ENCODE data around the gene GPC6.

GPC6 gene

GRCh38 chr13:93289842-93290241, 63.2 kb downstream of the GPC6 start:
- DNase-seq, result no peak
- CTCF ChIA-PET, result no interaction called here
- H3K4me3 ChIP-seq (ENCODE audit: control insufficient read depth in 1 of 7, extremely low read depth in 1 of 7, insufficient read depth in 4 of 7, low read depth in 2 of 7, low read length in 6 of 7), result no peak overlapping the region
- no peaks in the 10 kb centered on the region for H3K4me1 ChIP-seq (ENCODE audit: control extremely low read depth in 1 of 4, control insufficient read depth in 4 of 4, insufficient read depth in 4 of 4, low read length in 3 of 4)
- no peaks in the 10 kb centered on the region for H3K36me3 ChIP-seq (ENCODE audit: control insufficient read depth in 4 of 4, insufficient read depth in 4 of 4, low read length in 3 of 4)
- no peaks in the 10 kb centered on the region for H3K27me3 ChIP-seq (replicated peaks in 2 of 5; ENCODE audit: control insufficient read depth in 4 of 5, insufficient read depth in 5 of 5, low read length in 4 of 5)
- POLR2A ChIA-PET, result no interaction called here
- no peaks in the 10 kb centered on the region for H3K9me3 ChIP-seq (ENCODE audit: control extremely low read depth in 1 of 5, control insufficient read depth in 4 of 5, insufficient read depth in 2 of 5, low read depth in 1 of 5, low read length in 4 of 5)
- no peak overlapping the region for H3K27ac ChIP-seq (ENCODE audit: insufficient read depth in 1 of 2, low read depth in 1 of 2, low read length in 2 of 2, poor library complexity in 1 of 2, severe bottlenecking in 2 of 2)
- 100% methylated on average over 1 of the region's 1 CpG for WGBS (ENCODE audit: insufficient coverage)

- CTCF ChIA-PET, result no interaction called here
- Histone ChIP-seq H3K36me3 (ENCODE audit: control insufficient read depth in 4 of 4, insufficient read depth in 4 of 4, low read length in 3 of 4) (no peaks in the 10 kb centered on the region), H3K4me3 (ENCODE audit: control insufficient read depth in 1 of 7, extremely low read depth in 1 of 7, insufficient read depth in 4 of 7, low read depth in 2 of 7, low read length in 6 of 7) (no peak overlapping the region), H3K9me3 (ENCODE audit: control extremely low read depth in 1 of 5, control insufficient read depth in 4 of 5, insufficient read depth in 2 of 5, low read depth in 1 of 5, low read length in 4 of 5) (no peaks in the 10 kb centered on the region), H3K27me3 (replicated peaks in 2 of 5; ENCODE audit: control insufficient read depth in 4 of 5, insufficient read depth in 5 of 5, low read length in 4 of 5) (no peaks in the 10 kb centered on the region), H3K27ac (ENCODE audit: insufficient read depth in 1 of 2, low read depth in 1 of 2, low read length in 2 of 2, poor library complexity in 1 of 2, severe bottlenecking in 2 of 2) (no peak overlapping the region), H3K4me1 (ENCODE audit: control extremely low read depth in 1 of 4, control insufficient read depth in 4 of 4, insufficient read depth in 4 of 4, low read length in 3 of 4) (no peaks in the 10 kb centered on the region)
- POLR2A ChIA-PET, result no interaction called here
- no peak for DNase-seq
Observed at GRCh38 chr13:93290503-93290902, 63.9 kb downstream of the GPC6 start.

GRCh38 chr13:93292366-93292765, 65.8 kb downstream of the GPC6 start:
- no peak overlapping the region for H3K4me3 ChIP-seq (ENCODE audit: control insufficient read depth in 1 of 7, extremely low read depth in 1 of 7, insufficient read depth in 4 of 7, low read depth in 2 of 7, low read length in 6 of 7)
- no CpG with 5 or more reads among the region's 1 CpG for WGBS (ENCODE audit: insufficient coverage)

GRCh38 chr13:93293710-93294109, 67.1 kb downstream of the GPC6 start:
- Histone ChIP-seq H3K27ac (ENCODE audit: insufficient read depth in 1 of 2, low read depth in 1 of 2, low read length in 2 of 2, poor library complexity in 1 of 2, severe bottlenecking in 2 of 2) (no peak overlapping the region), H3K4me3 (ENCODE audit: control insufficient read depth in 1 of 7, extremely low read depth in 1 of 7, insufficient read depth in 4 of 7, low read depth in 2 of 7, low read length in 6 of 7) (no peak overlapping the region), H3K36me3 (ENCODE audit: control insufficient read depth in 4 of 4, insufficient read depth in 4 of 4, low read length in 3 of 4) (no peaks in the 10 kb centered on the region), H3K4me1 (ENCODE audit: control extremely low read depth in 1 of 4, control insufficient read depth in 4 of 4, insufficient read depth in 4 of 4, low read length in 3 of 4) (no peaks in the 10 kb centered on the region), H3K27me3 (replicated peaks in 2 of 5; ENCODE audit: control insufficient read depth in 4 of 5, insufficient read depth in 5 of 5, low read length in 4 of 5) (no peaks in the 10 kb centered on the region), H3K9me3 (ENCODE audit: control extremely low read depth in 1 of 5, control insufficient read depth in 4 of 5, insufficient read depth in 2 of 5, low read depth in 1 of 5, low read length in 4 of 5) (no peaks in the 10 kb centered on the region)
- no CpG with 5 or more reads among the region's 1 CpG for WGBS (ENCODE audit: insufficient coverage)
- ChIA-PET POLR2A (interaction anchor here (0.6 kb wide), 1 partner anchor 41 kb away, joined by 3 read pairs; no protein-coding TSS in a partner anchor), CTCF (no interaction called here)
- no peak for DNase-seq

More at GRCh38 chr13:93292366-93292765, 65.8 kb downstream of the GPC6 start:
- H3K27ac ChIP-seq (ENCODE audit: insufficient read depth in 1 of 2, low read depth in 1 of 2, low read length in 2 of 2, poor library complexity in 1 of 2, severe bottlenecking in 2 of 2), result no peak overlapping the region
- no peaks in the 10 kb centered on the region for H3K9me3 ChIP-seq (ENCODE audit: control extremely low read depth in 1 of 5, control insufficient read depth in 4 of 5, insufficient read depth in 2 of 5, low read depth in 1 of 5, low read length in 4 of 5)
- H3K4me1 ChIP-seq (ENCODE audit: control extremely low read depth in 1 of 4, control insufficient read depth in 4 of 4, insufficient read depth in 4 of 4, low read length in 3 of 4), result no peaks in the 10 kb centered on the region
- ChIA-PET POLR2A (no interaction called here), CTCF (no interaction called here)
- no peaks in the 10 kb centered on the region for H3K27me3 ChIP-seq (replicated peaks in 2 of 5; ENCODE audit: control insufficient read depth in 4 of 5, insufficient read depth in 5 of 5, low read length in 4 of 5)
- DNase-seq, result no peak
- no peaks in the 10 kb centered on the region for H3K36me3 ChIP-seq (ENCODE audit: control insufficient read depth in 4 of 4, insufficient read depth in 4 of 4, low read length in 3 of 4)

- POLR2A ChIA-PET, result no interaction called here
- Histone ChIP-seq H3K36me3 (ENCODE audit: control insufficient read depth in 4 of 4, insufficient read depth in 4 of 4, low read length in 3 of 4) (no peaks in the 10 kb centered on the region), H3K9me3 (ENCODE audit: control extremely low read depth in 1 of 5, control insufficient read depth in 4 of 5, insufficient read depth in 2 of 5, low read depth in 1 of 5, low read length in 4 of 5) (peaks cover 0 to 1% (median 0%) of the 10 kb centered on the region in 5 experiments), H3K27ac (ENCODE audit: insufficient read depth in 1 of 2, low read depth in 1 of 2, low read length in 2 of 2, poor library complexity in 1 of 2, severe bottlenecking in 2 of 2) (no peak overlapping the region), H3K4me3 (ENCODE audit: control insufficient read depth in 1 of 7, extremely low read depth in 1 of 7, insufficient read depth in 4 of 7, low read depth in 2 of 7, low read length in 6 of 7) (no peak overlapping the region), H3K4me1 (ENCODE audit: control extremely low read depth in 1 of 4, control insufficient read depth in 4 of 4, insufficient read depth in 4 of 4, low read length in 3 of 4) (no peaks in the 10 kb centered on the region), H3K27me3 (replicated peaks in 2 of 5; ENCODE audit: control insufficient read depth in 4 of 5, insufficient read depth in 5 of 5, low read length in 4 of 5) (no peaks in the 10 kb centered on the region)
- 100% methylated on average over 2 of the region's 2 CpGs for WGBS (ENCODE audit: insufficient coverage)
- CTCF ChIA-PET, result no interaction called here
- DNase-seq, result no peak
Observed at GRCh38 chr13:93296584-93296983, 70.0 kb downstream of the GPC6 start.

- Histone ChIP-seq H3K27me3 (replicated peaks in 2 of 5; ENCODE audit: control insufficient read depth in 4 of 5, insufficient read depth in 5 of 5, low read length in 4 of 5) (no peaks in the 10 kb centered on the region), H3K27ac (ENCODE audit: insufficient read depth in 1 of 2, low read depth in 1 of 2, low read length in 2 of 2, poor library complexity in 1 of 2, severe bottlenecking in 2 of 2) (no peak overlapping the region), H3K4me1 (ENCODE audit: control extremely low read depth in 1 of 4, control insufficient read depth in 4 of 4, insufficient read depth in 4 of 4, low read length in 3 of 4) (no peaks in the 10 kb centered on the region), H3K4me3 (ENCODE audit: control insufficient read depth in 1 of 7, extremely low read depth in 1 of 7, insufficient read depth in 4 of 7, low read depth in 2 of 7, low read length in 6 of 7) (no peak overlapping the region), H3K9me3 (ENCODE audit: control extremely low read depth in 1 of 5, control insufficient read depth in 4 of 5, insufficient read depth in 2 of 5, low read depth in 1 of 5, low read length in 4 of 5) (peaks cover 0 to 1% (median 0%) of the 10 kb centered on the region in 5 experiments), H3K36me3 (ENCODE audit: control insufficient read depth in 4 of 4, insufficient read depth in 4 of 4, low read length in 3 of 4) (no peaks in the 10 kb centered on the region)
- WGBS (ENCODE audit: insufficient coverage), result 89% methylated on average over 3 of the region's 4 CpGs
- DNase-seq, result no peak
- ChIA-PET POLR2A (no interaction called here), CTCF (no interaction called here)
Observed at GRCh38 chr13:93298713-93299112, 72.1 kb downstream of the GPC6 start.

- H3K4me3 ChIP-seq (ENCODE audit: control insufficient read depth in 1 of 7, extremely low read depth in 1 of 7, insufficient read depth in 4 of 7, low read depth in 2 of 7, low read length in 6 of 7), result no peak overlapping the region
- no peak for DNase-seq
- H3K9me3 ChIP-seq (ENCODE audit: control extremely low read depth in 1 of 5, control insufficient read depth in 4 of 5, insufficient read depth in 2 of 5, low read depth in 1 of 5, low read length in 4 of 5), result peaks cover 0 to 1% (median 0%) of the 10 kb centered on the region in 5 experiments
- H3K36me3 ChIP-seq (ENCODE audit: control insufficient read depth in 4 of 4, insufficient read depth in 4 of 4, low read length in 3 of 4), result no peaks in the 10 kb centered on the region
- WGBS (ENCODE audit: insufficient coverage), result 89% methylated on average over 5 of the region's 5 CpGs
- CTCF ChIA-PET, result no interaction called here
- H3K27ac ChIP-seq (ENCODE audit: insufficient read depth in 1 of 2, low read depth in 1 of 2, low read length in 2 of 2, poor library complexity in 1 of 2, severe bottlenecking in 2 of 2), result no peak overlapping the region
- POLR2A ChIA-PET, result no interaction called here
- no peaks in the 10 kb centered on the region for H3K4me1 ChIP-seq (ENCODE audit: control extremely low read depth in 1 of 4, control insufficient read depth in 4 of 4, insufficient read depth in 4 of 4, low read length in 3 of 4)
- no peaks in the 10 kb centered on the region for H3K27me3 ChIP-seq (replicated peaks in 2 of 5; ENCODE audit: control insufficient read depth in 4 of 5, insufficient read depth in 5 of 5, low read length in 4 of 5)
Observed at GRCh38 chr13:93304134-93304533, 77.5 kb downstream of the GPC6 start.

All from common myeloid progenitor, CD34-positive (primary cell).